Measurements from ENCODE around the gene KIF16B. TPM values are rescaled to one million over a fixed set of nuclear protein-coding genes. Genes with fewer than 3 reads are reported as not detected.

KIF16B gene
- total and polyA plus RNA-seq, 2 experiments from 2014 or later, result 9.3 to 21.8 TPM

- no peaks in the 10 kb centered on the region for H3K36me3 ChIP-seq (replicated peaks; ENCODE audit: insufficient read depth, low read depth)
- no peak for TF ChIP-seq EZH2 (IDR thresholded peaks at IDR 0.05; ENCODE audit: borderline replicate concordance)
- no peak for TF ChIP-seq EZH2phosphoT487 (IDR thresholded peaks at IDR 0.05; ENCODE audit: low read depth, severe bottlenecking, unreplicated experiment)
- TF ChIP-seq CTCF (IDR thresholded peaks at IDR 0.05; ENCODE audit: poor library complexity), result no peak
- no peaks in the 10 kb centered on the region for H3K27me3 ChIP-seq
- no peak overlapping the region for H2AFZ ChIP-seq
- 82% methylated on average over 1 of the region's 1 CpG for WGBS (ENCODE audit: low lambda C conversion rate, missing lambda C conversion rate)
- H3K4me2 ChIP-seq, result no peak overlapping the region
- no peaks in the 10 kb centered on the region for H3K9me3 ChIP-seq (ENCODE audit: low read depth)
- no peaks in the 10 kb centered on the region for H4K20me1 ChIP-seq (ENCODE audit: insufficient read depth, poor library complexity, severe bottlenecking)
- H3K79me2 ChIP-seq, result no peaks in the 10 kb centered on the region
- no peak for DNase-seq (ENCODE audit: low spot score)
- no peak overlapping the region for H3K27ac ChIP-seq
- H3K4me3 ChIP-seq, result no peak overlapping the region
- H3K9me2 ChIP-seq (replicated peaks; ENCODE audit: insufficient read depth), result no peaks in the 10 kb centered on the region
- H3K4me1 ChIP-seq (ENCODE audit: insufficient read depth), result no peaks in the 10 kb centered on the region
Measured at GRCh38 chr20:16311756-16312155, 261.5 kb downstream of the KIF16B start.

- WGBS (ENCODE audit: low lambda C conversion rate, missing lambda C conversion rate), result 94% methylated on average over 2 of the region's 2 CpGs
- no peaks in the 10 kb centered on the region for H3K9me3 ChIP-seq (ENCODE audit: low read depth)
- H3K4me1 ChIP-seq (ENCODE audit: insufficient read depth), result no peaks in the 10 kb centered on the region
- H3K27ac ChIP-seq, result no peak overlapping the region
- no peak overlapping the region for H2AFZ ChIP-seq
- DNase-seq (ENCODE audit: low spot score), result no peak
- no peak overlapping the region for H3K4me2 ChIP-seq
- H3K4me3 ChIP-seq, result no peak overlapping the region
- no peaks in the 10 kb centered on the region for H3K79me2 ChIP-seq
- no peaks in the 10 kb centered on the region for H3K9me2 ChIP-seq (replicated peaks; ENCODE audit: insufficient read depth)
- no peaks in the 10 kb centered on the region for H3K36me3 ChIP-seq (replicated peaks; ENCODE audit: insufficient read depth, low read depth)
- no peaks in the 10 kb centered on the region for H3K27me3 ChIP-seq
- TF ChIP-seq EZH2 (IDR thresholded peaks at IDR 0.05; ENCODE audit: borderline replicate concordance) (no peak), EZH2phosphoT487 (IDR thresholded peaks at IDR 0.05; ENCODE audit: low read depth, severe bottlenecking, unreplicated experiment) (no peak), CTCF (IDR thresholded peaks at IDR 0.05; ENCODE audit: poor library complexity) (no peak)
- no peaks in the 10 kb centered on the region for H4K20me1 ChIP-seq (ENCODE audit: insufficient read depth, poor library complexity, severe bottlenecking)
Measured at GRCh38 chr20:16308754-16309153, 264.5 kb downstream of the KIF16B start.

- Histone ChIP-seq H3K4me2 (no peak overlapping the region), H3K27ac (no peak overlapping the region), H3K9me2 (replicated peaks; ENCODE audit: insufficient read depth) (no peaks in the 10 kb centered on the region), H3K9me3 (ENCODE audit: low read depth) (peaks cover 18% of the 10 kb centered on the region), H3K27me3 (no peaks in the 10 kb centered on the region), H3K4me3 (no peak overlapping the region), H3K79me2 (no peaks in the 10 kb centered on the region), H3K4me1 (ENCODE audit: insufficient read depth) (no peaks in the 10 kb centered on the region), H2AFZ (no peak overlapping the region), H3K36me3 (replicated peaks; ENCODE audit: insufficient read depth, low read depth) (no peaks in the 10 kb centered on the region), H4K20me1 (ENCODE audit: insufficient read depth, poor library complexity, severe bottlenecking) (no peaks in the 10 kb centered on the region)
- TF ChIP-seq CTCF (IDR thresholded peaks at IDR 0.05; ENCODE audit: poor library complexity) (no peak), EZH2phosphoT487 (IDR thresholded peaks at IDR 0.05; ENCODE audit: low read depth, severe bottlenecking, unreplicated experiment) (no peak), EZH2 (IDR thresholded peaks at IDR 0.05; ENCODE audit: borderline replicate concordance) (no peak)
- no peak for DNase-seq (ENCODE audit: low spot score)
- 0% methylated on average over 1 of the region's 1 CpG for WGBS (ENCODE audit: low lambda C conversion rate, missing lambda C conversion rate)
Measured at GRCh38 chr20:16302818-16303217, 270.4 kb downstream of the KIF16B start.

GRCh38 chr20:16301986-16302385 lies 271.3 kb downstream of the KIF16B start:
- no peaks in the 10 kb centered on the region for H3K27me3 ChIP-seq
- no peak overlapping the region for H3K4me3 ChIP-seq
- H3K27ac ChIP-seq, result no peak overlapping the region
- no peaks in the 10 kb centered on the region for H3K79me2 ChIP-seq
- TF ChIP-seq EZH2 (IDR thresholded peaks at IDR 0.05; ENCODE audit: borderline replicate concordance) (no peak), CTCF (IDR thresholded peaks at IDR 0.05; ENCODE audit: poor library complexity) (no peak), EZH2phosphoT487 (IDR thresholded peaks at IDR 0.05; ENCODE audit: low read depth, severe bottlenecking, unreplicated experiment) (no peak)
- 100% methylated on average over 1 of the region's 1 CpG for WGBS (ENCODE audit: low lambda C conversion rate, missing lambda C conversion rate)
- no peaks in the 10 kb centered on the region for H4K20me1 ChIP-seq (ENCODE audit: insufficient read depth, poor library complexity, severe bottlenecking)
- DNase-seq (ENCODE audit: low spot score), result no peak
- no peaks in the 10 kb centered on the region for H3K9me2 ChIP-seq (replicated peaks; ENCODE audit: insufficient read depth)
- H3K9me3 ChIP-seq (ENCODE audit: low read depth), result peaks cover 18% of the 10 kb centered on the region
- no peaks in the 10 kb centered on the region for H3K4me1 ChIP-seq (ENCODE audit: insufficient read depth)
- no peaks in the 10 kb centered on the region for H3K36me3 ChIP-seq (replicated peaks; ENCODE audit: insufficient read depth, low read depth)
- H2AFZ ChIP-seq, result no peak overlapping the region
- H3K4me2 ChIP-seq, result no peak overlapping the region

Data from hepatocyte (in vitro differentiated cells).